NCI-H774 (cell line): ENCODE data around the gene ZMYM5.
A peak's percentile ranks its signal among the peaks of the same experiment; 100 is the strongest.
"Not testable (repeated sequence)": the region's sequence is repeated elsewhere in the genome, so short reads cannot be mapped to it uniquely, and the experiment has no call there.

ENCODE experiments used
- DNase-seq: peaks from one replicate; lab custom pipeline; 2025; lab: John Stamatoyannopoulos, UW

The ZMYM5 gene

DNA sequence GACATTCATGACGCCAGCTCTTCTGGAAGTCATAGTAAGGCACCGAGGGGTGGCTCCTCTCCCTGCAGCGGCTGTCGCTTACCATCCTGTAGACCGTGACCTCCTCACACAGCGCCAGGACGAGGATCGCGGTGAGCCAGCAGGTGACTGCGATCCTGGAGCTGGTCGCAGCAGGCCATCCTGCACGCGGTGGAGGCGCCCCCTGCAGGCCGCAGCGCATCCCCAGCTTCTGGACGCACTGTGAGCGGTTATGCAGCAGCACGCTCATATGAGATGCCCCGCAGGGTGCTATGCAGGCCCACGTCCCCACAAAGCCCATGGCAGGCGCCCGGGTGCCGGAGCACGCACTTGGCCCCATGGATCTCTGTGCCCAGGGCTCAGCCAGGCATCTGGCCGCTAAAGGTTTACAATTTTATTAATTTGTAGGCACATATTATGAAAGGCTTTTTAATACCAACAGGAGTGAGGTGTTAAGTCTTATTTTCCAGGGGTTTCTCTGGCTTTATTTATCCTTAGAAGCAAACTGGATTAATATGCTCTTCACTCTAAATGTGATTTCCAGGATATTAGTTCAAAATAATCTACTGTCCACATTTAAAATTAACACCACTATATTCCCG is 45.1 kb downstream of the ZMYM5 start:
- DNase-seq: no peak

DNA sequence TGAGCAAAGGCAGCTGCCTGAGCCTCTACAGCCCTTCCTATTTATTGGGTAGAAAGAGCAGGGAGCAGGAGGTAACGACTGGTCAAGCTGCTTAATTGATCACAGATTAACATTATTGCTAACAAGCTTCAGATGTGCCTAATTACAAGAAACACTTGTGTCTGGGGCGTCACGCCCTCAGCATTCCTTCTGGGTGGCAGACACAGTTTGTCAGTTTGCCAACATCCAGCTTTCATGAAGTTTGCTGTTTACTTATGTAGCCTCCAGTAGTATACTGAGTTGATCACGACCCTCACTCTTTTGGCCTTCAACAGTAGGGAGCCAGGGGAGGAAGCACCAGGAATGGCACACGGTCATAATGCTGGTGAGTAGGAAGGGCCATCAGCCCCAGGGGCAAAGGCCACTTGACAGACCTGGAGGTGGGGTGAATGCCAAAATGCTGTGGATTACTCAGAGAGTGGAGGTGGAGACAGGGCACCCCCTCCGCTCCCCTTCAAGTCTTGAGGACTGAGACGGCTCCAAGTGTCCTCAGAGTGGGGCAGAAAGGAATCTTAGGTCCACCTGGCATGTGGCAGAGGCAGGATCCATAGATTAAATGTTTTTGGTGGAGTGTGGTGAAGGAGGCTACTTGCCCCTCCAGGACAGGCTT is 45.8 kb downstream of the ZMYM5 start:
- no peak for DNase-seq

DNA sequence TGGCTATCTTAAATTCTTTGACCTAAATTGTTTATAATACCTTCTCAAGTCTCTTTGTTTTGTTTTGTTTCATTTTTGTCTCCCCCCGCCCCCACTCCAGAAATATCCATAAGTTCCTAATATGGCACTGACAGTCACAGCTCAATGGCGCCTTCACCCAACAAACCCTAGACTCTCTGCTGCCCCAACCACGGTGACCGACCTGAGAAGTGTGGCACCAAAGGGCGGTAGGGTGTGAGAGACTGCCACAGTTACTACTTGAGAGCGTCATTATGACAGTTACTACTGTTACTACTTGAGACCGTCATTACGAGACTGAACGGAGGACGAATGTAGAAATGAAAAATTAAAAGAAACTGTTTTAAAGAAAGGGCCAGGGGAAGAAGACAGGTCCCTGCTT is 46.3 kb downstream of the ZMYM5 start:
- no peak for DNase-seq

DNA sequence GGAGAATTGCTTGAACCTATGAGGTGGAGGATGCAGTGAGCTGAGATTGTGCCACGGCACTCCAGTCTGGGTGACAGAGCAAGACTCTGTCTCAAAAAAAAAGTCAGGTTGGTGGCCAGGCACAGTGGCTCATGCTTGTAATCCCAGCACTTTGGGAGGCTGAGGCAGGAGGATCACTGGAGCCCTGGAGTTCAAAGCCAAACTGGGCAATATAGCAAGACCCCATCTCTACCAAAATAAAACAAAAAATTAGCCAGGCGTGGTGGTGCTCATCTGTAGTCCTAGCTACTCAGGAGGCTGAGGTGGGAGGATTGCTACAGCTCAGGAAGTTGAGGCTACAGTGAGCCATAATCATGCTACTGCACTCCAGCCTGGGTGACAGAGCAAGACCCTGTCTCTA is 47.6 kb downstream of the ZMYM5 start:
- not testable (repeated sequence) for DNase-seq

DNA sequence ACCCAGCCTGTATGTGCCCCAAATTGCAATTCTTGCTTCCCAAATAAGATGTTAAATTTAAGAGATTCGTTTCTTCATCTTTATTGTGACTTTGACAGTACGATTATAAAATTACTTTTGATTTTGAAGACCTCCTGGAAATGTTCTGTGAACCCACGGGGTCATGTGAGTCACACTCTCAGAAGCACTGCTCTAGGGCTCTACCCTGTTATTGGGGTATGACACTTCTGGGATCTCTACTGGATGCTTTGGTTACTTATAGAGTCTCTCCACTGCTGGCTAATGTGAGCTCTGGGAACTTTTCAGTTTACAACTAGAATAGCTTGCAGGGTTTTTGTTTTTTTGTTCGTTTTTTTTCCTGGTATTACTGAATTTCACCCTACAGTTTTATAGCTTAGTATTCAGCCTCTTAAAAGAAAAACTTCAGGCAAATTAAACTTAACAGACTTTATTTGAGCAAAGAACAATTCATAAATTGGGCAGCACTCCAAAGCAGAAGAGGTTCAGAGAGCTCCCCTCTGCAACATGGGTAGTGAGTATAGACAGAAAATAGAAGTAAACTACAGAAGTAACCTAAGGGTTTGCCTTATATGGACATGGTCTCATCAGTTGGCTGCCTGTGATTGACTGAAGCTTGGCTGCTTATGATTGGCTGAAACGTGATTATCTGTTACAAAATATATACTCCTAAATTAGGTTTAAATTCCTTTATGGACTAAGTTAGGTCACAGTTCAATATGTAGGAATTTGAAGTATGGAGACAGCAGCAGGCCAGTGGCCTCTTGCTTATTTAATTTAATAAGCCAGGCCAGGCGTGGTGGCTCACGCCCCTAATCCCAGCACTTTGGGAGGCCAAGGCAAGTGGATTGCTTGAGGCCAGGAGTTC is 52.2 kb downstream of the ZMYM5 start:
- DNase-seq: no peak

DNA sequence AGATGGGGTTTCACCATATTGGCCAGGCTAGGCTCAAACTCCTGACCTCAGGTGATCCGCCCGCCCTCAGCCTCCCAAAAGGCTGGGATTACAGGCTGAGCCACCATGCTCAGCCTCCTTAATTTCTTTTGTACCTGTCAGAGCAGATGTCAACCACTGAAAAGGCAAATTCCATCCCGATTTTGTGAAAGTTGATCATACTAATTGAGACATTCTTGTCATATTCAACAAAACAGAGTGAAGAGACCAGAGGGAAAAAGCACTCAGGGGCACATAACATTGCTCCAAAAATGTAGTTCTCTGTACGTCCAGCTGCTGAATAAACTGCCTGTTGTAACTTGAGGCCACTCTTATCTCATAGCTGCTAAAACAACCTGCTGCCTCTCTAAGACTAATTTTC is 53.3 kb downstream of the ZMYM5 start:
- no peak for DNase-seq

DNA sequence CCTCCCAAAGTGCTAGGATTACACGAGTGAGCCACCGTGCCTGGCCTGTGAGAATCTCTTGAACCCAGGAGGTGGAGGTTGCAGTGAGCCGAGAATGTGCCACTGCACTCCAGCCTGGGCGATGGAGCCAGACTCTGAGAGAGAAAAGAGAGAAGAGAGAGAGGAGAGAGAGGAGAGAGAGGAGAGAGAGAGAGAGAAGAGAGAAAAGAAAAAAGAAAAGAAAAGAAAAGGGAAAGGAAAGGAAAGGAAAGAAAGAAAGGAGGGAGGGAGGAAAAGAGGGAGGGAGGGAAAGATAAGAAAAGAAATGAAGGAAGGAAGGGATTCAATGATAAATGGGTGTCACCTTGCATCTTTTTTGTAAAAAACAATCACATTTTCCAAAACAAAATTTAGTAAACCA is 57.7 kb downstream of the ZMYM5 start:
- DNase-seq: no peak

DNA sequence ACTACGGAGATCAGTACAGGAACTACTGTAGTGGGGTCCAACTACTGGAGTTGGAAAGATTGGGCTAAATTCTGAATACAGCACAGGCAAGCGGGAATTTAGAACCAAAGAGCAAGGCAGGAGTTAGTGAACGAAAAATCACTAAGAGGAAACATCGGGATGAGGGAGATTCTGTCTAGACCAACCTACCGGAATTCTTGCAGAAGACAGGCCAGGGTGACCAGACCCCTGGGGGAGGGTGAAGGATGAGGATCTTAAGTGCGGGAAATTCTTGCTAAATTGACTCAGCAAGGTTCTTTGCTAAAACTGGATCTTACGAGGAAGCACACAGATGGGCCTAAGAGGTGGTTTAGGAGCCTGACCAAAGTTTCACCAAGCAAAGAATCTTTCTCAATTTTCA is 67.5 kb downstream of the ZMYM5 start:
- DNase-seq: no peak

DNA sequence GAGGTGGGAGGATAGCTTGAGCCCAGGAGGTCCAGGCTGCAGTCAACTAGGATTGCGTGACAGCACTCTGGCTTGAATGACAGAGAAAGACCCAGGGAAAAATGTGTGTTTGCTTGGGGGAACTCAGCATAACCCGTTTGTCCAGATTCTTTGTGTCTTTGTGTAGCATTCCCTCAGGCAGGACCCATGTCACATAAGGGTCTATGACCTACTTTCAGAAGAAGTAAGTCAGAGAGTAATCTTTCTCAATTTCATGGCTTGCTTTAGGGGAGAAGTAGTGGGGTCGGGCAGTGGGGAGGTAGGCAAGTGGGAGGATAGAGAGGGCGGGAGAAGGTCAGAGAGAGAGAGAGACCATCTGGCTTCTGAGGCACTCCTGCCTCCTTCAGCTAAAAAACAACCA is 68.8 kb downstream of the ZMYM5 start:
- no peak for DNase-seq

DNA sequence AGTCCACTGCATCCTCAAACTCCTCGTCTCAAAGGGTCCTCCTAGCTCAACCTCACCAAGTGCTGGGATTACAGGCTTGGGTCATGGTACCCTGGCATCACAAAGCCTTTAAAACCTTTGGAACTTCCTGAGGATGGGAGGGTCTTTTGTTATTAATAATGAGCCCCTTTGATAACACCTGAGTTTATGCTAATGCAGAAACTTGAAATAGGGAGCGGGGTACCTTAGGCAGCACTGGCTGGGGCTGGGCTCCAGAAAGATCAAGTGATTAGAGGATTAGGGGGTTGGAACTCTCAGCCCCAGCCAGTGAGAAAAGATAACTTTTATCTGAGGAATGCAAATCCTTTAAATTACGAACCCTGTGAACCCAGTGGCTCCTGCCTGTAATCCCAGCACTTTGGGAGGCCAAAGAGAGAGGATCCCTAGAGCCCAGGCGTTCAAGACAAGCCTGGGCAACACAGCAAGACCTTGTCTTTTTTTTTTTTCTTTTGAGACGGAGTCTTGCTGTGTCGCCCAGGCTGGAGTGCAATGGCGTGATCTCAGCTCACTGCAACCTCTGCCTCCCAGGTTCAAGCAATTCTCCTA is 71.4 kb downstream of the ZMYM5 start:
- DNase-seq: no peak

DNA sequence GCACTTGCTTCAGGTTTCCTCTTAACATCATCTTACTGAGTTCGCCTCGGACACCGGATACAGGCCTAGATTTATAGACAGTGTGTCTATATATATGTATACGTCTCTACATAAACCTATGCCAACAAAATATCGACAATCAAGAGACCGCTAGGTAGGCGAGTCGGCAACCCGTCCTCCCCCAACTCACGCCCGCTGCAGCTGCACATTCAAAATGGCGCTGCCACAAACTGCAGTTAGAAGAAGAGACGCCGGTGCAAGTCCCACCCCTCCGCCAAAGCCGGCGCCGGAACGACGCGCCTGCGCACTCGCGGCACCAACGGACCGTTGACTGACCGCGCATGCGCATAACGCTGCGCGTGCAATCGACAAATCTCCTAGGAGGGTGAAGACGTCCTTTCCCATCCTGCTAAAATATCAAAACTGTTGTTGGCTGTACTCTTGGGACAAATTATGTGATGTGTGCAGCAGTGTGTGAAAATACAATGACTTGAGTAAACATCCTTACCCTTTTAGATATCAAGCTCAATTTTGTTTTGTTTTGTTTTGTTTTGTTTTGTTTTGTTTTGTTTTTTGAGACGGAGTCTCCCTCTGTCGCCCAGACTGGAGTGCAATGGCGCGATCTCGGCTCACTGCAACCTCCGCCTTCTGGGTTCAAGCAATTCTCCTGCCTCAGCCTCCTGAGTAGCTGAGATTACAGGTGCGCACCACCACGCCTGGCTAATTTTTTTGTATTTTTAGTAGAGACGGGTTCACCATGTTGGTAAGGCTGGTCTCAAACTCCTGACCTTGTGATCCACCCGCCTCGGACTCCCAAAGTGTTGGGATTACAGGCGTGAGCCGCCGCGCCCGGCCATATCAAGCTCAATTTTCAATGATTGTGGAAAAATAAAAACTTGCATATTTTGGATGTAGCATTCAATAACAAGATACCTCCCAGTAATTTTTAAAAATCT is 80.4 kb downstream of the ZMYM5 start, which contains the start of gene PSPC1:
TSS of gene PSPC1 (minus strand) at position 219 of the 956 bp plus-strand sequence. CDS start at position 31, 188 bp downstream.
- peak; percentile 77 for DNase-seq

DNA sequence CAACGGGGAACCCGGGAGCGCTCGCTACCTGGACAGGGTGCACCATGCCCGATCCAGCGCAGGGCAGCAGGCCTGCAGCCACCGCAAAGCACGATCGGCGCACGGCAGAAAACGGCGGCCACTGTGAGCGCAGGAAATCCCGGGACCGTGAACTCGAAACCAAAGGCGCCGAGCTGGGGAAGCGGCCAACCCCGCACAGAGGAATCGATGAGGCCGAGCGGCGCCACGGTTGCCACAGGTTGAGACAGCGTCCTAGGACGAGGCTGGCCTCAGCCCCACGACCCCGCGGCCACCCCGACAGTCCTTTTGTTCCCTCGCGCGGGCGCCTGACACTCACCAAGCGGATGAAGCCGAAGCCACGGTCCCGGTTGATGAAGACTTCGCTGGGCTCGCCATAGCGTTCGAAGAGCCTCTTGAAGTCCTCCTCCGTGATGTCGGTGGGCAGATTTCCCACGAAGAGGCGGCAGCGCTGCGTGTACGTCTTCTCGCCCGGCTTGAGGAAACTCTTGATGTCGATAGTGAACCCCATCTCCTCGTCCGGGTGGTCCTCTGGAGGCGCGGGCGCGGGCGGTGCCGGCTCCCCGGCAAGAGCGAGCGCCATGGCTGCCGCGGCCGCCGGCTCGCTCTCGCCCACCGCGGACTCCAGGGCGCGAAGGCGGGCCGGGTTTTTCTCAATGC is 81.3 kb downstream of the ZMYM5 start:
- no peak for DNase-seq

DNA sequence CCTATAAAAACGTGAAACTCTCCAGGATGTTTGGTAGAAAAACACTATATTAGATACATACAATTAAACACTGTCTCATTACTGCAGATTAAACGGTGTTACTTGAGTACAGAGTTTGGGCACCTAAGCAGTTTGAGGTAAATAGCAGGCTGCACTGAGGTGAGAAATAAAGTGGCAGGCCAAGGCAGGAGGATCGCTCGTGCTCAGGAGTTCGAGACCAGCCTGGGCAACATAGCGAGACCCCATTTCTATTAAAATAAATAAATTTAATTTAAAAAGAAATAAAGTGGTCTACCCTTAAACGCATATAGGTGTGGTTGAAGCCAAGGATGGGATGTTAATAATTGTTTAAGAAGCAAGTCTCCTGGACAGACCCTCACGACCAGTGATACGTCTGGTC is 81.9 kb downstream of the ZMYM5 start:
- no peak for DNase-seq

DNA sequence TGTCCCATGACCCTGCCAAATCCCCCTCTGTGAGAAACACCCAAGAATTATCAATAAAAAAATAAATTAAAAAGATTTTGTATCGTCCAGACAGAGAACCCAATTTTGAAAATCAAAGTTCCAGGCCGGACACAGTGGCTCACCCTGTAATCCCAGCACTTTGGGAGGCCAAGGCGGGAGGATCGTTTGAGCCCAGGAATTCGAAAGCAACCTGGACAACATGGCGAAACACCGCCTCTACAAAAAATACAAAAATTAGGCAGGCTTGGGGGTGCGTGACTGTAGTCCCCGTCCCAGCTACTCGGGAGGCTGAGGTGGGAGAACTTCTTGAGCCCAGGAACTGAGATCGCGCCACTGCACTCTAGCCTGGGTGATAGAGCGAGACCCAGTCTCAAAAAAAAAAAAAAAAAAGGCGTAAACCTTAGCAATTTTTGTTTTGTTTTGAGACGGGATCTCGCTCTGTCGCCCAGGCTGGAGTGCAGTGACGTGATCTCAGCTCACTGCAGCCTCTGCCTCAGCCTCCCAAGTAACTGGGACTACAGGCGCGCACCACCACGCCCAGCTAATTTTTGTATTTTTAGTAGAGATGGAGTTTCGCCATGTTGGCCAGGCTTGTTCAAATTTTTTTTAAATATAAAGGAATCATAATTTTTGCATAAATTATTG is 82.6 kb downstream of the ZMYM5 start:
- not testable (repeated sequence) for DNase-seq
